HepG2 (cell line): Measurements from ENCODE around the gene KCNE5. TPM values are rescaled to one million over a fixed set of nuclear protein-coding genes. Genes with fewer than 3 reads are reported as not detected.

Experiments used
- polyA plus RNA-seq, 8 experiments: library from polyadenylated mRNA; depleted of rRNA in 3 of 8; stranded (reverse) in 7 of 8; unstranded in 1 of 8; fragments of >200 nt; fragmentation: Illumina TruSeq in 4 of 8; extraction: Trizol in 4 of 8; gene quantifications; 2 replicates each; pipeline versions ENCODE4 v1.2.1 to v1.2.3, GENCODE V29; 2011 to 2016; ENCODE audit warnings: low read depth in 4 of 8, missing spikeins in 1 of 8, mixed read lengths in 1 of 8; ENCODE audit not compliant: insufficient read depth in 1 of 8
- small RNA-seq, 3 experiments: library from RNA; depleted of rRNA; stranded (forward); fragments of <200 nt; gene quantifications; one replicate each; pipeline ENCODE3, GENCODE V24; 2012; ENCODE audit warnings: low read depth in 2 of 3, low replicate concordance in 1 of 3; ENCODE audit not compliant: insufficient read length in 3 of 3, insufficient read depth in 2 of 3
- total RNA-seq, 5 experiments: library from RNA; depleted of rRNA; stranded (reverse); fragments of >200 nt; fragmentation: Illumina TruSeq; extraction: Trizol; gene quantifications; 2 replicates each; pipeline ENCODE4 v1.2.3, GENCODE V29; 2016; ENCODE audit warnings: low read depth in 1 of 5

Gene KCNE5
- total and polyA plus RNA-seq, 2 of the 13 experiments (the other 11 are each of a cell fraction or from before 2014, with no cell fraction given), result 0.33 to 1.4 TPM

Small RNA genes within 50 kb of the gene (small RNA-seq; reads per million reads assigned to genes)
- gene AL118496.2, result 0 reads per million in 3 experiments

Other genes with a start within 250 kb of the KCNE5 start
- not detected in 2 replicates for gene GUCY2F, start 143.1 kb downstream of the KCNE5 start, total RNA-seq (2016; rRNA removed; fragmentation: Illumina TruSeq; extraction: Trizol)
- gene GUCY2F, start 143.1 kb downstream of the KCNE5 start, polyA plus RNA-seq (2011; rRNA removed), result 0.03 and 0.04 TPM in 2 replicates
- 14.9 and 26.2 TPM in 2 replicates for gene NXT2, start 88.3 kb downstream of the KCNE5 start, total RNA-seq (2016; rRNA removed; fragmentation: Illumina TruSeq; extraction: Trizol)
- gene NXT2, start 88.3 kb downstream of the KCNE5 start, polyA plus RNA-seq (2011; rRNA removed), result 6.8 and 9.5 TPM in 2 replicates
- gene ACSL4, start 108.1 kb upstream of the KCNE5 start, total RNA-seq (2016; rRNA removed; fragmentation: Illumina TruSeq; extraction: Trizol), result 316 and 521 TPM in 2 replicates
- gene ACSL4, start 108.1 kb upstream of the KCNE5 start, polyA plus RNA-seq (2011; rRNA removed), result 176 and 207 TPM in 2 replicates